ENCODE results near the gene CARNS1. TPM values are rescaled to one million over a fixed set of nuclear protein-coding genes. Genes with fewer than 3 reads are reported as not detected.

The CARNS1 gene
- total RNA-seq, 1 experiment from 2014 or later, result not detected

GRCh38 chr11:67406969-67407687 is 8.3 kb upstream of the CARNS1 start:
- Mint-ChIP-seq H3K4me3 (ENCODE audit: low read depth, unreplicated experiment) (no peak overlapping the region), H3K4me1 (ENCODE audit: low read depth, unreplicated experiment) (no peaks in the 10 kb centered on the region), H3K27ac (ENCODE audit: unreplicated experiment) (no peak overlapping the region), H3K27me3 (ENCODE audit: unreplicated experiment) (peaks cover 20% of the 10 kb centered on the region), H3K36me3 (ENCODE audit: insufficient read depth, unreplicated experiment) (peaks cover 10% of the 10 kb centered on the region), H3K9me3 (ENCODE audit: low read depth, unreplicated experiment) (no peaks in the 10 kb centered on the region)
- no peak for TF ChIP-seq CTCF (IDR thresholded peaks at IDR 0.05; ENCODE audit: unreplicated experiment)
- no peak for DNase-seq
- no TSS peak for BruUV-seq (replicated peaks)
- intact Hi-C loops (cut with micrococcal nuclease; ENCODE audit: unreplicated experiment), result no loop called here
- CTCF ChIA-PET, result no interaction called here

- Mint-ChIP-seq H3K27me3 (ENCODE audit: unreplicated experiment) (peaks cover 26% of the 10 kb centered on the region), H3K4me1 (ENCODE audit: low read depth, unreplicated experiment) (no peaks in the 10 kb centered on the region), H3K9me3 (ENCODE audit: low read depth, unreplicated experiment) (no peaks in the 10 kb centered on the region), H3K36me3 (ENCODE audit: insufficient read depth, unreplicated experiment) (peaks cover 10% of the 10 kb centered on the region), H3K27ac (ENCODE audit: unreplicated experiment) (no peak overlapping the region), H3K4me3 (ENCODE audit: low read depth, unreplicated experiment) (no peak overlapping the region)
- DNase-seq, result no peak
- TF ChIP-seq CTCF (IDR thresholded peaks at IDR 0.05; ENCODE audit: unreplicated experiment), result no peak
- BruUV-seq (replicated peaks), result no TSS peak
- intact Hi-C loops (cut with micrococcal nuclease; ENCODE audit: unreplicated experiment), result no loop called here
- CTCF ChIA-PET, result no interaction called here
These were observed 7.8 kb upstream of the CARNS1 start for GRCh38 chr11:67407688-67408163.

- CTCF ChIA-PET, result no interaction called here
- TF ChIP-seq CTCF (IDR thresholded peaks at IDR 0.05; ENCODE audit: unreplicated experiment), result no peak
- Mint-ChIP-seq H3K9me3 (ENCODE audit: low read depth, unreplicated experiment) (no peaks in the 10 kb centered on the region), H3K4me3 (ENCODE audit: low read depth, unreplicated experiment) (no peak overlapping the region), H3K27me3 (ENCODE audit: unreplicated experiment) (peaks cover 35% of the 10 kb centered on the region), H3K27ac (ENCODE audit: unreplicated experiment) (no peak overlapping the region), H3K36me3 (ENCODE audit: insufficient read depth, unreplicated experiment) (peaks cover 10% of the 10 kb centered on the region), H3K4me1 (ENCODE audit: low read depth, unreplicated experiment) (no peaks in the 10 kb centered on the region)
- intact Hi-C loops (cut with micrococcal nuclease; ENCODE audit: unreplicated experiment), result no loop called here
- BruUV-seq (replicated peaks), result no TSS peak
- DNase-seq, result no peak
These were observed 6.9 kb upstream of the CARNS1 start for GRCh38 chr11:67408437-67409200.

GRCh38 chr11:67409261-67409666 is 6.2 kb upstream of the CARNS1 start:
- intact Hi-C loops (cut with micrococcal nuclease; ENCODE audit: unreplicated experiment), result no loop called here
- Mint-ChIP-seq H3K4me1 (ENCODE audit: low read depth, unreplicated experiment) (no peaks in the 10 kb centered on the region), H3K27ac (ENCODE audit: unreplicated experiment) (no peak overlapping the region), H3K27me3 (ENCODE audit: unreplicated experiment) (peaks cover 39% of the 10 kb centered on the region), H3K4me3 (ENCODE audit: low read depth, unreplicated experiment) (no peak overlapping the region), H3K9me3 (ENCODE audit: low read depth, unreplicated experiment) (no peaks in the 10 kb centered on the region), H3K36me3 (ENCODE audit: insufficient read depth, unreplicated experiment) (peaks cover 6% of the 10 kb centered on the region)
- no peak for TF ChIP-seq CTCF (IDR thresholded peaks at IDR 0.05; ENCODE audit: unreplicated experiment)
- no peak for DNase-seq
- CTCF ChIA-PET, result no interaction called here
- no TSS peak for BruUV-seq (replicated peaks)

All from Calu3 (cell line).